ENCODE measurements around the gene GRIP2. TPM values are rescaled to one million over a fixed set of nuclear protein-coding genes. Genes with fewer than 3 reads are reported as not detected.

The GRIP2 gene
- polyA plus RNA-seq, 1 experiment: not detected

DNA sequence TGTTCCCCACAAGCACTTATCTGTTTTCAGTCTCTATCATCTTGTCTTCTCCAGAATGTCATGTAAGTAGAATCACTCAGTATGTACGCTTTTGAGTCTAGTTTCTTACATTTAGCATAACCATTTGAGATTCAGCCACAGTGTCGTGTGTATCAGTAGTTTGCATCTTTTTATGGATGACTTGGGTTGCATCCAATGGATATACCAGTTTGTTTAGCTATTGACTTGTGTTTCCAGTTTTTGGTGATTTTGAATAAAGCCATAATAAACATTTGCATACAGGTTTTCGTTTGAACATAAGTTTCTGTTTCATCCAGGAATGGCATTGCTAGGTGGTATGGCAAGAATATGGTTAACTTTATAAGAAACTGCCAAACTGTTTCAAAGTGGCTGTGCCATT, 12.1 kb downstream of the GRIP2 start:
- CTCF ChIA-PET: interaction anchor here (0.8 to 6.7 kb wide), 2 partner anchors 19 to 254 kb away, joined by 3 to 68 read pairs; no protein-coding TSS in a partner anchor

DNA sequence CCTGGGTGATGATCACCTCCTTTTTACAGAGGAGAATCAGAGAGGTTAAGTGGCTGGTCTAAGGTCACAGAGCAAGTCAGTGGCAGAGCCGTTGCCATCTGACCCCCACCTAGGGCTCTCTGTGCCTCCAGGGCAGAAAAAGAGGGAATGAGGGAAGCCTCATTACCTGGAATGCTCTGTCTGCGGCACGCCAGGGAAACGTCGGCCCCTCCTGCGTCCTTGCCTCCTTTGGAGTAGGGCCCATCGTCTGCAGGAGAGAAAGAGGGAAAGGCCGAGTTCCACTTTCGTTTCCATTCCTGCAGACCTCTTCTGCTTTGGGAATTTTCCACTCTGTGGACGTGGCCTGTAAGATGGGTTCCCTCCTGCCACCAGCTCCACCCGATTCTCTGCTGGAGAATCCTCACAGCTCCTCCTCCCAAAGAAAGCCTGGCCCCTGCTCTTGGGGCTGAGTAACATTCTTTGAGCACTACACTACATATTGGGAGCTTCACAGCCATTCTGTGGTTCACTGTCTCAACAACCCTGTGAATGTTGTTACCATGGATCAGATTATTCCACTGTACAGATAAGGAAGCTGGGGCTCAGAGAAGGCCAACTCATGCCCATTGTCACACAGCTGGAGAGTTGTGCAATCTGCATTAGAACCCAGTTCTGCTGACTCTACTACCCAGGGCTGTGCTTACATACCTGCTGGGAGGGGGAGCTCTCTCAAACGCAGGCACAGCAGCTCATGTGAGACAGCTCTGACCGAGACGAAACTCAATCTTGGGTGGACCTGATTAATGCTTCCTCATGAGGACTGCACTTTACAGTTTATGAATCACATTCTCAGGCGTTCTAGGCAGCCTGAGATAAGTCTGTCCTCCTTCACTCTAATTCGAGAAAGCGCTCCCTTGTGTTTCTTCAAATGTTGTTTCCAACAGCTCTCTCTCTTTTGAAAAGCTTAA, 14.2 kb downstream of the GRIP2 start:
- CTCF ChIA-PET: interaction anchor here (0.8 to 6.7 kb wide), 3 partner anchors 17 to 264 kb away, joined by 3 to 68 read pairs (median 3); no protein-coding TSS in a partner anchor
- POLR2A ChIA-PET: no interaction called here
- Histone ChIP-seq H3K4me3 (ENCODE audit: low read depth, low read length) (no peak overlapping the region), H3K9me3 (ENCODE audit: control insufficient read depth, insufficient read depth, low read length) (no peaks in the 10 kb centered on the region), H3K27me3 (ENCODE audit: control insufficient read depth, insufficient read depth, low read length) (peaks cover 21% of the 10 kb centered on the region), H3K27ac (ENCODE audit: low read depth, low read length) (no peak overlapping the region)
- DNase-seq (ENCODE audit: low read depth, low spot score): no peak
- no peak for TF ChIP-seq CTCF (IDR thresholded peaks at IDR 0.05; ENCODE audit: low read depth, low read length)

More for the DNA sequence above, 12.1 kb downstream of the GRIP2 start:
- POLR2A ChIA-PET: no interaction called here
- DNase-seq (ENCODE audit: low read depth, low spot score): no peak
- TF ChIP-seq CTCF (IDR thresholded peaks at IDR 0.05; ENCODE audit: low read depth, low read length): no peak
- H3K27me3 ChIP-seq (ENCODE audit: control insufficient read depth, insufficient read depth, low read length): peaks cover 17% of the 10 kb centered on the region
- no peaks in the 10 kb centered on the region; the same call in 1 of the 2 replicates for H3K9me3 ChIP-seq (ENCODE audit: control insufficient read depth, insufficient read depth, low read length)
- no peak overlapping the region for H3K27ac ChIP-seq (ENCODE audit: low read depth, low read length)
- no peak overlapping the region for H3K4me3 ChIP-seq (ENCODE audit: low read depth, low read length)

- CTCF ChIA-PET: interaction anchor here (1.2 to 6.7 kb wide), 2 partner anchors 16 to 264 kb away, joined by 3 to 68 read pairs; no protein-coding TSS in a partner anchor
- Histone ChIP-seq H3K9me3 (ENCODE audit: control insufficient read depth, insufficient read depth, low read length) (no peaks in the 10 kb centered on the region), H3K27me3 (ENCODE audit: control insufficient read depth, insufficient read depth, low read length) (peaks cover 27% of the 10 kb centered on the region), H3K4me3 (ENCODE audit: low read depth, low read length) (no peak overlapping the region), H3K27ac (ENCODE audit: low read depth, low read length) (no peak overlapping the region)
- POLR2A ChIA-PET: no interaction called here
- DNase-seq (ENCODE audit: low read depth, low spot score): no peak
- no peak for TF ChIP-seq CTCF (IDR thresholded peaks at IDR 0.05; ENCODE audit: low read depth, low read length)
Observed at GRCh38 chr3:14524920-14525660, 15.1 kb downstream of the GRIP2 start.

GRCh38 chr3:14524311-14524711, 15.8 kb downstream of the GRIP2 start:
- Histone ChIP-seq H3K4me3 (ENCODE audit: low read depth, low read length) (no peak overlapping the region), H3K27me3 (ENCODE audit: control insufficient read depth, insufficient read depth, low read length) (peaks cover 25% of the 10 kb centered on the region), H3K27ac (ENCODE audit: low read depth, low read length) (no peak overlapping the region), H3K9me3 (ENCODE audit: control insufficient read depth, insufficient read depth, low read length) (no peaks in the 10 kb centered on the region)
- no peak for TF ChIP-seq CTCF (IDR thresholded peaks at IDR 0.05; ENCODE audit: low read depth, low read length)
- ChIA-PET CTCF (interaction anchor here (6.7 kb wide), 1 partner anchor 16 kb away, joined by 68 read pairs; no protein-coding TSS in a partner anchor), POLR2A (no interaction called here)
- no peak for DNase-seq (ENCODE audit: low read depth, low spot score)

Measured in AG04450 (cell line).